ENCODE results near the gene SLC22A1. TPM values are rescaled to one million over a fixed set of nuclear protein-coding genes. Genes with fewer than 3 reads are reported as not detected.
A peak's percentile ranks its signal among the peaks of the same experiment; 100 is the strongest.

Gene SLC22A1
- total and polyA plus RNA-seq, 2 of the 13 experiments (the other 11 are each of a cell fraction or from before 2014, with no cell fraction given) = 0.80 to 0.87 TPM

DNA sequence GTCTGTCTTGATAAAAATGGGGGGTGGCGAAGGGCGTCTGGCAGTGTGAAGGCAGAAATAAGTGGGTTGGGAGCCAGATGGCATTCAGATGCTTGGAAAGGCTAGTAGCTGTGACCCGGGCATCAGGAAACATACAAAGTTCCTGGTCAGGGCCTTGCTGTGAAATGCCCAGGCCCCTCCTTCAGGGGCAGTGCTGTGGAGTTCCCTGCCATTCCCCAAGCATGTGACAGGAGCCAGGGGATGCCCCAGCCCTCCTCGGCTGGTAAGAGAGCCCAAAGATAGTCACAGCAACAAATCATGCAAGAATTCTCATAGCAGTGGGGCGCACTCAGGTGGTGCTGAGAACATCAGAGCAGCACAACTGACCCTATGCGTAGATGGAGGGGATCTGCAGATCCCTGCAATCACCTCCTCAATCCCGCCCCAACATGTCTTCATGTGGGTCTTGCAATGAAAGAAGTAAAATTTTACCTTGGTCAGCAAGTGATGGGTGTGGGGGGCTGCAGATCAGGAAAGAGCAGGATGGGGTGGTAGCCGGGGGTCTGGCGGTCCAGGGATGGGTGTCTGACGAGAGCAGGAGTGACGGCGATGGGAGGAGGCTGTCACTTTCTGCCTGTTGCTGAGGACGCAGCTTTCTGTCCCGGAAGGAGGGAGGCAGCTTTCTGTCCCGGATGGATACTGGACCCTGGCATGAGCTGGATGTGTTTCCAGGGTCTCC lies 39.5 kb downstream of the SLC22A1 start:
- Histone ChIP-seq H3K4me2 (ENCODE audit: low read depth, low read length) (no peak overlapping the region), H3K4me1 (ENCODE audit: insufficient read depth, low read length) (peaks cover 34% of the 10 kb centered on the region), H2AFZ (ENCODE audit: low read length) (no peak overlapping the region), H3K27me3 (ENCODE audit: control insufficient read depth in 1 of 2, insufficient read depth in 2 of 2, low read length in 2 of 2) (no peaks in the 10 kb centered on the region), H3K36me3 (replicated peaks in 1 of 2; ENCODE audit: control insufficient read depth in 1 of 2, insufficient read depth in 2 of 2, low read length in 2 of 2) (no peaks in the 10 kb centered on the region), H3K79me2 (ENCODE audit: insufficient read depth, low read length) (no peaks in the 10 kb centered on the region), H4K20me1 (ENCODE audit: insufficient read depth, low read length) (no peaks in the 10 kb centered on the region), H3K9ac (ENCODE audit: insufficient read depth, low read depth, low read length) (no peak overlapping the region), H3K4me3 (replicated peaks in 1 of 3; ENCODE audit: insufficient read depth in 1 of 3, low read depth in 2 of 3, low read length in 3 of 3) (no peak overlapping the region), H3K27ac (ENCODE audit: extremely low read length, insufficient read depth, low read length) (no peak overlapping the region), H3K9me3 (ENCODE audit: low read length) (no peaks in the 10 kb centered on the region)
- no TSS peak for BruUV-seq (replicated peaks)
- intact Hi-C loops (cut with micrococcal nuclease; ENCODE audit: unreplicated experiment) (no loop called here), in situ Hi-C loops (cut with HindIII; ENCODE audit: extremely low pct_ligation_motif_present, low pct_unique_long_range_greater_than_20kb) (no loop called here)
- POLR2A ChIA-PET = no interaction called here
- WGBS (ENCODE audit: low lambda C conversion rate) = 88% methylated on average over 14 of the region's 15 CpGs
- FAIRE-seq = no peak
- ATAC-seq = peak; percentile 12; the same call in 2 of the 3 replicates
- TF ChIP-seq, protein P1, sequence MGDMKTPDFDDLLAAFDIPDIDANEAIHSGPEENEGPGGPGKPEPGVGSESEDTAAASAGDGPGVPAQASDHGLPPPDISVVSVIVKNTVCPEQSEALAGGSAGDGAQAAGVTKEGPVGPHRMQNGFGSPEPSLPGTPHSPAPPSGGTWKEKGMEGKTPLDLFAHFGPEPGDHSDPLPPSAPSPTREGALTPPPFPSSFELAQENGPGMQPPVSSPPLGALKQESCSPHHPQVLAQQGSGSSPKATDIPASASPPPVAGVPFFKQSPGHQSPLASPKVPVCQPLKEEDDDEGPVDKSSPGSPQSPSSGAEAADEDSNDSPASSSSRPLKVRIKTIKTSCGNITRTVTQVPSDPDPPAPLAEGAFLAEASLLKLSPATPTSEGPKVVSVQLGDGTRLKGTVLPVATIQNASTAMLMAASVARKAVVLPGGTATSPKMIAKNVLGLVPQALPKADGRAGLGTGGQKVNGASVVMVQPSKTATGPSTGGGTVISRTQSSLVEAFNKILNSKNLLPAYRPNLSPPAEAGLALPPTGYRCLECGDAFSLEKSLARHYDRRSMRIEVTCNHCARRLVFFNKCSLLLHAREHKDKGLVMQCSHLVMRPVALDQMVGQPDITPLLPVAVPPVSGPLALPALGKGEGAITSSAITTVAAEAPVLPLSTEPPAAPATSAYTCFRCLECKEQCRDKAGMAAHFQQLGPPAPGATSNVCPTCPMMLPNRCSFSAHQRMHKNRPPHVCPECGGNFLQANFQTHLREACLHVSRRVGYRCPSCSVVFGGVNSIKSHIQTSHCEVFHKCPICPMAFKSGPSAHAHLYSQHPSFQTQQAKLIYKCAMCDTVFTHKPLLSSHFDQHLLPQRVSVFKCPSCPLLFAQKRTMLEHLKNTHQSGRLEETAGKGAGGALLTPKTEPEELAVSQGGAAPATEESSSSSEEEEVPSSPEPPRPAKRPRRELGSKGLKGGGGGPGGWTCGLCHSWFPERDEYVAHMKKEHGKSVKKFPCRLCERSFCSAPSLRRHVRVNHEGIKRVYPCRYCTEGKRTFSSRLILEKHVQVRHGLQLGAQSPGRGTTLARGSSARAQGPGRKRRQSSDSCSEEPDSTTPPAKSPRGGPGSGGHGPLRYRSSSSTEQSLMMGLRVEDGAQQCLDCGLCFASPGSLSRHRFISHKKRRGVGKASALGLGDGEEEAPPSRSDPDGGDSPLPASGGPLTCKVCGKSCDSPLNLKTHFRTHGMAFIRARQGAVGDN (CRISPR knock-in tag; IDR thresholded peaks at IDR 0.05) = peak; percentile 23; the same call in 1 of the 2 replicates
- TF ChIP-seq, protein P2, sequence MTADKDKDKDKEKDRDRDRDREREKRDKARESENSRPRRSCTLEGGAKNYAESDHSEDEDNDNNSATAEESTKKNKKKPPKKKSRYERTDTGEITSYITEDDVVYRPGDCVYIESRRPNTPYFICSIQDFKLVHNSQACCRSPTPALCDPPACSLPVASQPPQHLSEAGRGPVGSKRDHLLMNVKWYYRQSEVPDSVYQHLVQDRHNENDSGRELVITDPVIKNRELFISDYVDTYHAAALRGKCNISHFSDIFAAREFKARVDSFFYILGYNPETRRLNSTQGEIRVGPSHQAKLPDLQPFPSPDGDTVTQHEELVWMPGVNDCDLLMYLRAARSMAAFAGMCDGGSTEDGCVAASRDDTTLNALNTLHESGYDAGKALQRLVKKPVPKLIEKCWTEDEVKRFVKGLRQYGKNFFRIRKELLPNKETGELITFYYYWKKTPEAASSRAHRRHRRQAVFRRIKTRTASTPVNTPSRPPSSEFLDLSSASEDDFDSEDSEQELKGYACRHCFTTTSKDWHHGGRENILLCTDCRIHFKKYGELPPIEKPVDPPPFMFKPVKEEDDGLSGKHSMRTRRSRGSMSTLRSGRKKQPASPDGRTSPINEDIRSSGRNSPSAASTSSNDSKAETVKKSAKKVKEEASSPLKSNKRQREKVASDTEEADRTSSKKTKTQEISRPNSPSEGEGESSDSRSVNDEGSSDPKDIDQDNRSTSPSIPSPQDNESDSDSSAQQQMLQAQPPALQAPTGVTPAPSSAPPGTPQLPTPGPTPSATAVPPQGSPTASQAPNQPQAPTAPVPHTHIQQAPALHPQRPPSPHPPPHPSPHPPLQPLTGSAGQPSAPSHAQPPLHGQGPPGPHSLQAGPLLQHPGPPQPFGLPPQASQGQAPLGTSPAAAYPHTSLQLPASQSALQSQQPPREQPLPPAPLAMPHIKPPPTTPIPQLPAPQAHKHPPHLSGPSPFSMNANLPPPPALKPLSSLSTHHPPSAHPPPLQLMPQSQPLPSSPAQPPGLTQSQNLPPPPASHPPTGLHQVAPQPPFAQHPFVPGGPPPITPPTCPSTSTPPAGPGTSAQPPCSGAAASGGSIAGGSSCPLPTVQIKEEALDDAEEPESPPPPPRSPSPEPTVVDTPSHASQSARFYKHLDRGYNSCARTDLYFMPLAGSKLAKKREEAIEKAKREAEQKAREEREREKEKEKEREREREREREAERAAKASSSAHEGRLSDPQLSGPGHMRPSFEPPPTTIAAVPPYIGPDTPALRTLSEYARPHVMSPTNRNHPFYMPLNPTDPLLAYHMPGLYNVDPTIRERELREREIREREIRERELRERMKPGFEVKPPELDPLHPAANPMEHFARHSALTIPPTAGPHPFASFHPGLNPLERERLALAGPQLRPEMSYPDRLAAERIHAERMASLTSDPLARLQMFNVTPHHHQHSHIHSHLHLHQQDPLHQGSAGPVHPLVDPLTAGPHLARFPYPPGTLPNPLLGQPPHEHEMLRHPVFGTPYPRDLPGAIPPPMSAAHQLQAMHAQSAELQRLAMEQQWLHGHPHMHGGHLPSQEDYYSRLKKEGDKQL (CRISPR knock-in tag; IDR thresholded peaks at IDR 0.05; ENCODE audit: low read depth) = no peak
- TF ChIP-seq RNF2 (conservative IDR thresholded peaks at IDR 0.05; ENCODE audit: low read depth) = no peak
- TF ChIP-seq NFKB2 (CRISPR knock-in tag; IDR thresholded peaks at IDR 0.05; ENCODE audit: borderline replicate concordance) = 0 out of 2 replicates have a peak, but pooled peaks have one; percentile 23
- 0 out of 2 replicates have a peak, but pooled peaks have one; percentile 9 for TF ChIP-seq ZNF768 (CRISPR knock-in tag; IDR thresholded peaks at IDR 0.05)
- CTCF ChIA-PET (ENCODE audit: low intra/inter-chr PET ratio, low total read pairs) = interaction anchor here (1.2 to 1.4 kb wide), 2 partner anchors 23 to 295 kb away, joined by 3 to 4 read pairs; no protein-coding TSS in a partner anchor
- no peak for DNase-seq (ENCODE audit: low spot score)

All from HepG2 (cell line).